GM12872 (cell line): ENCODE results near the gene SMC2.

Source experiments
- TF ChIP-seq, protein P1 (sequence below): IDR thresholded peaks from 3 replicates; pipeline ENCODE4 v1.5.1; 2011; ENCODE audit warnings: low read depth, mild to moderate bottlenecking, low read length, moderate library complexity; ENCODE audit not compliant: insufficient read depth

Gene SMC2

DNA sequence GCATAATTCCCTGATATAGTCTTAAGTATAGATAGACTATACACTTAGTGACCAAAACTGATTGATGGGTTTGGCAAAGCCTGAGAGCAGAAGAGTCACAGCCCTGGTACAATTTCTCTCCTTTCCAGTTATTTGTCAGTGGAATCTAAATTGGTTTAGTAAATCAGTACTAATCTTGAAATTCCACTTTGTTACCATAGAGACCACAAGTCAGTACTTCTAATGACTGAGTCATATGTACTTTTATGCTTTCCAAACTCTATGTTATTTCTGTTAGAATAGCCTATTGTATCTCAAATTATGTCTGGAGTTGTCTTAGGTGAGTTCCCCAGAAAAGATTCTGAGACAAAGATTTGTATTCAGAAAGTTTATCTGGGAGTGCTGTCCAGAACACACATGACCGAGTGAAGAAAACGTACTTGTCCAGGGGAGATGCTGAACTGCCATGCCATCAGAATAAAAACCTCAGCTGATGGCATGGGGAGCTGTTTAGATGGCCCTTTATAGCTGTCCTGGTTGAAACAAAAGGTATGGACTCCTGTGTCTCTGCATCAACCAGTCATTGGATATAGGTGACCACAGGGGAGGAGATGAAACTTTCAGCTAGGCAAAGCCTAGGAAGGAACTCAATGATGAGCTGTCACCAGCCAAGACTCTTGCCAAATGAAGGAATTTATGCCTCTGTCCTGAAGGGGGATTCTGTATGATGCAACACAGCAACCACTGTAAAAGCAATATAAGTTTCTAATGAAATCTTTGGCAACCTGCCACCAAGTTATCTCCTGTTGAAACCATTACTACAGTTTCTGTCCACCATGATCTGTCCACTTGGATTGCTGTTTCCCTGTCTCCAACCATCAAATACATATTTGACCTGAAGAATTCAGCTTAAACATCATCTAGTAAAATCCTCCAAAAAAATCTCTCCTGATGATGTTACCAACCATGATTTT, 18.0 kb upstream of the SMC2 start:
- TF ChIP-seq, protein P1, sequence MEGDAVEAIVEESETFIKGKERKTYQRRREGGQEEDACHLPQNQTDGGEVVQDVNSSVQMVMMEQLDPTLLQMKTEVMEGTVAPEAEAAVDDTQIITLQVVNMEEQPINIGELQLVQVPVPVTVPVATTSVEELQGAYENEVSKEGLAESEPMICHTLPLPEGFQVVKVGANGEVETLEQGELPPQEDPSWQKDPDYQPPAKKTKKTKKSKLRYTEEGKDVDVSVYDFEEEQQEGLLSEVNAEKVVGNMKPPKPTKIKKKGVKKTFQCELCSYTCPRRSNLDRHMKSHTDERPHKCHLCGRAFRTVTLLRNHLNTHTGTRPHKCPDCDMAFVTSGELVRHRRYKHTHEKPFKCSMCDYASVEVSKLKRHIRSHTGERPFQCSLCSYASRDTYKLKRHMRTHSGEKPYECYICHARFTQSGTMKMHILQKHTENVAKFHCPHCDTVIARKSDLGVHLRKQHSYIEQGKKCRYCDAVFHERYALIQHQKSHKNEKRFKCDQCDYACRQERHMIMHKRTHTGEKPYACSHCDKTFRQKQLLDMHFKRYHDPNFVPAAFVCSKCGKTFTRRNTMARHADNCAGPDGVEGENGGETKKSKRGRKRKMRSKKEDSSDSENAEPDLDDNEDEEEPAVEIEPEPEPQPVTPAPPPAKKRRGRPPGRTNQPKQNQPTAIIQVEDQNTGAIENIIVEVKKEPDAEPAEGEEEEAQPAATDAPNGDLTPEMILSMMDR, result no peak

- TF ChIP-seq, protein P1, result no peak
Observed at GRCh38 chr9:104078596-104078995, 15.5 kb upstream of the SMC2 start.

GRCh38 chr9:104080983-104081382, 13.1 kb upstream of the SMC2 start:
- TF ChIP-seq, protein P1, result no peak

- TF ChIP-seq, protein P1, result no peak
Observed at GRCh38 chr9:104082168-104082567, 11.9 kb upstream of the SMC2 start.

DNA sequence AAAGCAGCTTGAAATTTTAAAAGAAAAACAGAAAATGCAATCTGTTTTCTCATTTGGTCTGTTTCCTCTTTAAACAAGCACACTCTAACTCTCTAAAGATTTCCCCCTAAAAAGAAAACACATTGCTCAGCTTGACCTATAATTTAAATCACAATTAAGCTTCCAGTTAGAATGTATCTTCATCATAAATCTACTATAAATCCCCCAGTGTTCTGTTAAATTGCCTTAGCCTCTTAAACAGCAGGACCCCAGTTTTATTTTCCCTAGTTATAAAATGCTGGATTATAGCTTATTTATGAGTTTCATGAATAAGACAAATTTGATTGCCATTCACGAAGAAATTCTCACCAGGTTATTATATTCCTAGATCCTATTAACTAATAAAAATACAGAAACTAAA, 8.6 kb upstream of the SMC2 start:
- TF ChIP-seq, protein P1, result no peak

DNA sequence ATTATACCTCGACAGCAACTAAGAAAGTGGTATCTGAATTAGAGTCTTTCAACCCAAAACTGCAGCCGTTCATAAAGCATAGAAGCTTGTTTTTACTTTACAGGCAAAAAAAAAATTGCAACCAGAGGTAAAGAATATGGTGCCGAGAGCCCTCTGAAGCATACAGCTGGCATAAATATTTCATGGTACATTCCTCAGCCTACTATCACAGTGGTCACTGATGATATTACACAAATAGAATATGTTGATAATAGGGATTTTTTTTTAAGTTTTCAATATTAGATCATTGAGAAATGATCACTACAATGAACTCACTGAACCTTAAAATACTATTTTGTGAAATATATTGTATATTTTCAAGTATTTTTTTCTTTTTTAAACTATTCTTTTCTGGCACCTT, 6.2 kb upstream of the SMC2 start:
- TF ChIP-seq, protein P1, result no peak

- TF ChIP-seq, protein P1, result no peak
Observed at GRCh38 chr9:104088416-104088815, 5.7 kb upstream of the SMC2 start.
